ENCODE data around the gene CD226.
"Not testable (repeated sequence)": the region's sequence is repeated elsewhere in the genome, so short reads cannot be mapped to it uniquely, and the experiment has no call there.

CD226 gene

DNA sequence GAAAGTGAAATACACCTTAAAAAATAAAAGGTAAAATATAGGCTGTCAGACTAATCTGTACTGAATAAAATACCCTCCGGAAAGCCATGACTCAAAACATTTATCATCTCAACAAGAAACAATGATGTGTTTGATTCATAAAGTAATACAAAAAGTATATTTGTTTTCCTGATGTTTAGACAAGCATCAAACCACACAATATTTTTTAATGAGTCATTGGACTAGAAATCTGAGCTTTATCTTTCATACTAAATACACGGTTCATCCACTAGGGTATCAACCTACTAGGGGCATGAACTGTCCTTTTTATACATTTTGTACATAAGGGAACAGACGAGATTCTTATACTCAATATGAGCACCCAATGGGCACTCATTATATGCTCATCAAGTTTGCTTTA lies 31.3 kb downstream of the CD226 start:
- no peak for DNase-seq (ENCODE audit: extremely low read depth in 1 of 2, low read depth in 1 of 2)

DNA sequence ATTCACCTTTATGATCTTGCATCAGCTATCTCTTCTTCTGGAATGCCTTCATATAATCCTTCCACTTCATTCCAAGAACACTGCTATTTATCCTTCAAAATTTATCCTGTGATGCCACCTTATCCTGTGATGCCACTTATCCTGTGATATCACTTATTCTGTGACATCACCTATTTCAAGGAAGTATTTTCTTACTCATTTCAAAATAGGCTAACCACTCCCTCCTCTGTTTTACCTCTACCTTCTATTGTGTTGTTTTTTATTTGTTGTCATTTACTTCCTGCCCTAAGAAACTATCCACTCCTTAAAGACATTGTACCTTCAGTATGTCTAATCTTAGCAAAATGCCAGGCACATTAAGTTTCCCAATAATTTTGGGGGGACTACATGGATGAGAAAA lies 38.8 kb downstream of the CD226 start:
- DNase-seq (ENCODE audit: extremely low read depth in 1 of 2, low read depth in 1 of 2) = no peak

DNA sequence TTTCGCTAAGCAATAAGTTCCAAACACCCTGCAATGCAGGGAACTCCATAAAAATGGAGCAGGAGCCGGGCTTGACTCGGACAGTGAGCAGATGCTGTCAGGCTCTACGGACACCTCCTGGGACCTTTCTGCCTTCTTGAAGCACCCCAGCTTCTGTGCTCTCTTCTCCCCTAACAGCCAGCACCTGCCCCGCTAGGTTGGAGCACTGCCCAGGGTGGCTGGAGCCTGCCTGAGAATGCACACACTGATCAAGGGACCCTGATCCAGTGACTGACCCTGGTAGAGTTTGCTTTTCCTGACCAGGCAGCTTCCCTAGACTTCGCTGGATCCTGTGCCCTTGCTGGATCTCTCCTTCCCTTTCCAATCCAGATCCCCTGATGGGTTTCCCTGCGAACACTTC lies 40.9 kb downstream of the CD226 start:
- DNase-seq (ENCODE audit: extremely low read depth in 1 of 2, low read depth in 1 of 2) = no peak

DNA sequence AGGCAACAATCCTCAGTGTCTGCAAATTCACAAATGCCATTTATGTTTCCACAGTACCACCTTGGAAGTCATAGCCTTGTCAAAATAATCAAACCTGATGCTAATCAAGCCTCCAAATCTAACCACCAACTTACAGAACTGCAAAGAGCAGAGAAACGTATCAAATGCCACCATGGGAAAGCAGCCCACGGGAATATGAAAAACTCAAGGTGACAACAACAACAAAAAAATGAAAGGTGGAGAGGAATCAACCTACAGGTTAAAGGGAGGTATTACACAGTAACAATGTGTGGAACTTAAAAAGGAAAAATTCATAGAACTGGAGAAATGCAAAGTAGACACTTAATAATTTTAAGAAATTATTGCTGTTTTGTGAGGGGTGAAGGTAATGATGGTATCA lies 46.7 kb downstream of the CD226 start:
- DNase-seq (ENCODE audit: extremely low read depth in 1 of 2, low read depth in 1 of 2) = no peak

DNA sequence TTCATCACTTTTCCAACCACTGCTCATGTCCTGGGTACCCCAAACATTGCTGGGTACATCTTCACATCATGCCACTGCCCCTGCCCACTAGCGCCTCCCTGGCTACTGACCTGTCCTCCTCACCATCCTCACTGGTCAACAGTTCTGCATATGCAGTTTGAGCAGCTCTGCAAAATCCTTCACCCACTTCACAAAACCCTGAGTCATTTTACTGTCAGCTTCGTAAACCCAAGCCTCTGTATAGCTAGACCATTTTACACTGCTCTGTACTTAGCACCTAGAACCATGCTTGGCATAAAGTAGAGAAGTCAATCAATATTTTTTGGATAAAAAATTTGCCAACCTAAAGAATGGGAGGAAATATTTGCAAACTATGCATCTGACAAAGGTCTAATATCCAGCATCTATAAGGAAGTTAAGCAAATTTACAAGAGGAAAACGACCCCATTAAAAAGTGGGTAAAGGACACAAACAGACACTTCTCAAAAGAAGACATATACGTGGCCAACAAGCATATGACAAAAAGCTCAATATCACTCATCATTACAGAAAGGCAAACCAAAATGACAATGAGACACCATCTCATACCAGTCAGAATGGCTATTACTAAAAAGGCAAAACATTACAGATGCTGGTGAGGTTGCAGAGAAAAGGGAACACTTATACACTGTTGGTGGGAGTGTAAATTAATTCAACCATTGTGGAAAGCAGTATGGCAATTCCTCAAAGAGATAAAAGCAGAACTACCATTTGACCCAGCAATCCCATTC lies 48.3 kb downstream of the CD226 start:
- not testable (repeated sequence) for DNase-seq (ENCODE audit: extremely low read depth in 1 of 2, low read depth in 1 of 2)

DNA sequence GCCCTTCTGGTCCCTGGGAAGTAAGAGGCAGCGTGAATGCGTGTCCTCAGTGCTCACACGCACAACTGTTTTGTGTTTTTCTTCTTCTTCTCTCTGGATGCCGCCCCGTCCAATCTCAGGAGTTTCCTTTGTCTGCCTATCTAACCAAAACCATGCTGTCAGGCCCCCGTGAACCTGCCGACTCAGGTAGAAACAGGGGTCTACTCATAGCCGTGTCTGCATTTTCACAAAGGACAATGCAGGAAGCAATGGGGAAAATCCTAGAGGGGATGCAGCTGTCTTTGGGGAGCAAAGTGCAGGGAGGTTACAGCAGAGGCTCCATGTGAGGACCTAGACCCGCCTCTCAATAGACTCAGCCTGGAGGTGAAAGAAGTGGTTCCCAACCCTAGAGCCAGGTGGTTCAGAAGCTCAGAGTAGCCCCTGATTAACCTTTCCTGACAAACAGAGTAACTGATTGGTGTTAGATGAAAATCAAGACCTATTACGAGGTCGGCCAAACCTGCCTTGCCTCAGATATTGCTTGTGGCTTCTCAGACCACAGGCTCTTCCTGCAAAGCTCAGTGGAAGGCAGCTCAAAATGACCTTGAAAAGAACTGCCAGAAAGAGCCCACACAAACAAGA lies 49.3 kb downstream of the CD226 start:
- DNase-seq (ENCODE audit: extremely low read depth in 1 of 2, low read depth in 1 of 2) = no peak

DNA sequence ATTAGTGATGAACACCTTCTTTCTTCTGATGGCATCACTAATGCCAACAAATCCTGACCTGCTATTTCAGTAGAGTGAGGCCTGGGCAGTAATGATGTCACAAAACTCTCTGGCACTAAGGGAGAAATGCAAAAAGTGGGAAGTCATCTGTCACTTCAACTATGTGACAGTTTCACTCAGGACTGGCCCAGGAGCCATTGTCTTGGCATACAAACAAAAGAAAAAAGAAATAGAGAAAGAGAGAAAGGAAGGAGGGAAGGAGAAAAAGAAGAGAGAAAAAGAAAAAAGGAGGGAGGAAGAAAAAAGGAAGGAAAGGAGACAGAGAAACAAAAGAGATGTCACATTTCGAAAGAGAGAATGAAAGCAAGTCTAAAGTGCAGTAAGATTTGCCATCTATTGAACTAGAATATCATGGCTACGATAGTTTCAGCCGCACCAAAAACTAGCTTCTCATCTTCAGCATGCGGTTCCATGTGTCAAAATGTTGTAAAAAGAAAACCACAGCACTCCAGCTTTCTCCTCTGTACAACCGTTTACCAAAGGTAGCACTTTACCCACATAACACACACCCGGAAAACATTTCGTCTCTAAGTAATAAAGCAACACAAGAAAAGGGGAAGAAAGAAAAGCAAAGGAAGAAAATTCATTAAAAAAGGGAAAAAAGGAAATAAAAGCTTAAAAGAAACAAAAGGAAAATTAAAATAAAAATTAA lies 50.1 kb downstream of the CD226 start:
- no peak for DNase-seq (ENCODE audit: extremely low read depth in 1 of 2, low read depth in 1 of 2)

DNA sequence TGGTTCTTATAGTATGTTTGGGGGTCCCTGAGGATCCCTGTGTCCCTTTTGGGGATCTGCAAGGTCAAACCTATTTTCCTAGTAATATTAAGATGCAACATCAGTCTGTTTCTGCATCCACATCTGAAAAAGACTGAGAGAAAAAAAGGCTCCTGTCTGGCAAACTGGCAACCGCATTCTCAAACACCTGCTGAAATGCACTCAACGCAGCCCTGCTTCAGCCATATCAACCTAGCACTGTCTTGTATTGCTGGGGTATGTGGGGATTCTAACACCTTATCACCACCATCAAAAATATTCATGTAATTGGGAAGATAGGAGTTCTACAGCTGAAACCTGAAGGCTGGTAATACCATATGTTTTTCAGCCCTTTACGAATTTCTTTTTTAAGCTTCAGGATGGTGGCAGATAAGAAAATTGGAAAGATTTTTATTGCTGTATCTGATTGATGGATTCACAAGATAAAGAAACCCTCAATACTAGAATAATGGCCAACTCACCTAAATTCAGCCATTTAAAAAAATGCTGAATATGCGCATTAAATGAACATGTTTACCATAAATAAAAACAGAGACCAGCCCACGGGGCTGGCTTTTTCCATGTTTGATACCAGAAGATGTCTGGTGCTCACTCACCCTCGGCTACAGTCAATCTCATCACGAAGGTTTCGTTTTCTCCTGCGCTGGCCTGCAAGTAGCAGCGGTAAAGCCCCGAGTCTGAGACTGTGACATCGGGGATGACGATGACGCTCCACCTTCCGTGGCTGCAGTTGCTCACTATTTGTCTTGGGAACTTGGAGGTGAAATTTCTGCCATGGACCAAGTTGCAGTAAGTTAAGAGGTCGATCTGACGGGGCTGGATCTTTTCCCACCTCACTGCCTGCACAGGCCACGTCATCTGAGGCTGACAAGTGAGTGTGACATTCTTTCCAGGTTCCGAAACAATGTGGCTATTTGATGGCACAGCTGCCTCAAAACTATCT lies 52.3 kb downstream of the CD226 start:
- DNase-seq (ENCODE audit: extremely low read depth in 1 of 2, low read depth in 1 of 2) = no peak

DNA sequence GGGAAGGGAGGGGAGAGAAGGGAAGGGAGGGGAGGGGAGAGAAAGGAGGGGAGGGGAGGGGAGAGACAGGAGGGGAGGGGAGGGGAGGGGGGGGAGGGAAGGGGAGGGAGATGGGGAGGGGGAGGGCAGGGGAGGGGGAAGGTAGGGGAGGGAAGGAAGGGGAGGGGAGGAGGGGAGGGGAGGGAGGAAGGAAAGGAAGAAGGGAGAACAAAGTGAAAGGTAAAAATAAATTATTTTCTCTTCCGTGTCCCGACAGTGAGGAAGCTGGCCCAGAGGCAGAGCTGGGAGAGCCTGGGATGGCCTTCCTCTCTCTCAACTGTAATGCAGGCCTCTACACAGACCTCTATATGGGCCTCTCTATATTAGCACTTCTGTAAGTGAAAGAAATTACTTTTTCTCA lies 53.2 kb downstream of the CD226 start:
- DNase-seq (ENCODE audit: extremely low read depth in 1 of 2, low read depth in 1 of 2) = no peak

DNA sequence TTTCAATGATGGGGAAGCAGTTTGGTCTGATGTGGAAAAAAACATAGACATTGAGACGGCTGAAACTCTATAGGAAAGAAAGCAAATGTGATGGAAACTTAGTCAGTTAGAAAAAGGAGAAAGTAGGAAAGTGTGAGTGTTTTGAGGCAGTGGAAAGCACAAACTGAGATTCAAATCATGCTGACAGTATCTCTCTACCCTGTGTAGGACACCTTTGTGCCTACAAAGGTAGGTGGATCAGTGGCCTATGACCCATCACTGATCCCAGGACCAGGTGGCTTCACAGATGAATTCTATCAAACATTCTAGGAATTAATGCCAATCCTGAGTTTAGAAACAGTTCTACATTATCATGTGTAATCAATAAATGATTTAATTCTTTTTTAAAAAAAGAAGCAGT lies 57.1 kb downstream of the CD226 start:
- DNase-seq (ENCODE audit: extremely low read depth in 1 of 2, low read depth in 1 of 2) = no peak

DNA sequence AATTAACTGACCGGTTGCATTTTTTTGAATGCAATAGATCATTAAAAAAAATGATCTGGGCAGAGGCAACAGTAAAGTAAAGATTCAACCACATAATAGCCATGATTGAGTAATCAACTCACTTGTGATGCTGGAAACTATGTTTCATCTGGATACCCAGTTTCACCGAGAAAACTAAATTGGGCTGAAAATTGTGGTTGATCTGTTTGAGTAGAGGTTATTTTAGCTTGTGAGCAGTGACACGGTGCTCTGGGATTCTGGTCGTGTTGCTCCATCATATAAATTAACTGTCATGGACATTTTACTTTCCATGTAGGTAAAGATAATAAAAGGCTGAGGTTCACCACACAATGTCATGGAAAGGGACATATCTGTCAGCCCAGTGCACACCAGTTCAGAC lies 58.7 kb downstream of the CD226 start:
- DNase-seq (ENCODE audit: extremely low read depth in 1 of 2, low read depth in 1 of 2) = no peak

DNA sequence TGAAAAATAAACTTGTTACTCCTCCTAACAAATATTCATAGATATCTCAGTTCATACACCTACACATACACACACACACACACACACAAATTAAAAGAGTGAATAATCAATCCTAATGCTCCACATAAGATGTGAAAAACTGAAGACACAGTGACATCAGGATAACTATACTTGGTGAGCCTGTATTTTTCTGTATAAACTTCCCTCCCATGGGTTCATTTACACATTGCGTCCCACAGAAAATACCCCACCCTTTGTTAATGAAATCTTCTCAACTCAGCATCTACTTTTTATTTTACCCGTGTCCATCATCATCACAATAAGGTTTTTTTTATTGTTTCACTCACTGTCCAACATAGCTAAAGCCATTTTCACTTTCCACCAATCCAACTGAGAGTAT lies 60.4 kb downstream of the CD226 start:
- no peak for DNase-seq (ENCODE audit: extremely low read depth in 1 of 2, low read depth in 1 of 2)

DNA sequence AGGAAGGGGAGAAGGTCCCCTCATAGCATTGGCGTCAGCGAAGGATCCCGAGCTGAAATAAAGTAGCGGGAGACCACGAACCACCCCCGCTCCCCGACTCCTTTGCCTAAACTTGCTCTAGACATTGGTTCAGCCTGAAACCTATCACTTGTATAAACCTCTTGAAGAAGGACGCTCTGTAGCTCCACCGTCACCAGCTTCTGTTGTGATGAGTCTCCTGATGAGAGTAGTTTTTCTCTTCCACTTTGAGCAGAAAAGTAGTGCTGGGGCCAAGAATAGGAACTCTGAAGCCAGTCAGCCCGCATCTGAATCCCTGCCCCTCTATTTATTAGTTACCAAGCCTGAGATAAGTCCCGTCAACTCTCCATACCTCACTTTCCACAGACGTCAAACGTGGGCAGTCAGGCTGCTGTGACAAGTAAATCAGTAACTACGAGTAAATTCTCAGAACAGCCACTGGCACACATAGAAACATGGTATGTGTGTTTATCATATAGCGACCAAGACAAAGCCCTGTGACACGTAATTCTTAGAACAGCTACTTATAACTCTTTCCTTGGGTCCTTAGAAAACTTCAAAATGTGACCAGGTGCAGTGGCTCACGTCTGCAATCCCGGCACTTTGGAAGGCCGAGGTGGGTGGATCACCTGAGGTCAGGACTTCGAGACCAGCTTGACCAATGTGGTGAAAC lies 61.7 kb downstream of the CD226 start:
- DNase-seq (ENCODE audit: extremely low read depth in 1 of 2, low read depth in 1 of 2) = peak in 1 of 2 donors; percentile 73

DNA sequence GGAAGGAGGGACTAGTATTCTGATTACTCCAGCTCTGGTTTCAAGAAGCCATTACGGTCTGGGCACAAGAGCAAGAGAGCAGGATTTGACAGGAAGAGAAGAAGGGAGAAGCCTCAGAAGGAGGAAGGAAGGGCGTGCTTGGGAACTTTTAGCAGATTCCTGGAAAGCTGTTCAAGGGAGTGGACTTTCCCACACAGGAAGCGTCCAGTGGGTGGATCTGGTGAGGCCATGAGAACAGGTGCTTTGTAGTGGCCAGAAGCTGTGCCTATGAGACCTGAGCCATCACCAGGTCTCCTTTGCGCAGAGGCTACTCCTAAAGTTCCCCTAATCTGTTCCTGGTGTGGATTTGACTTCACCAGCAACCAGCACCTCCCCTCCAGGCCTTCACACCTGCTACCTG lies 62.3 kb downstream of the CD226 start:
- DNase-seq (ENCODE audit: extremely low read depth in 1 of 2, low read depth in 1 of 2) = no peak

DNA sequence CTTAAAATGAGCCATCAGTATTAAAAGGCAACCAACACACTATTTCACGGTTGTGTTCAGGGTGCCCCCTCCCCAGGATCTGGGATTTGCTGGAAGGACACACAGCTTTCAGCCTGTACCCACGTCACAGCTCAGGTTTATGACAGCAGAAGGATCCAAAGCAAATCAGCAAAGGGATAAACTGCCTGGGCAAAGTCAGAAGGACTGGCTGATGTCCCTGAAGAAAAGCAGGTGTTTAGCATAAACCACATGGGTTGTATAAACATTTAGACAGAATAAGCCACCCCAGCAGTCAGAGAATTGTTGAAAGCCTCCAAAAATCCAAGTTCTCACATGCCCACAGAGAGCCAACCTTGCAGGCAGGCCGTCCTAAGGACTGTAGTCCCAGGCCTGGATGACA lies 63.9 kb downstream of the CD226 start:
- DNase-seq (ENCODE audit: extremely low read depth in 1 of 2, low read depth in 1 of 2) = no peak

DNA sequence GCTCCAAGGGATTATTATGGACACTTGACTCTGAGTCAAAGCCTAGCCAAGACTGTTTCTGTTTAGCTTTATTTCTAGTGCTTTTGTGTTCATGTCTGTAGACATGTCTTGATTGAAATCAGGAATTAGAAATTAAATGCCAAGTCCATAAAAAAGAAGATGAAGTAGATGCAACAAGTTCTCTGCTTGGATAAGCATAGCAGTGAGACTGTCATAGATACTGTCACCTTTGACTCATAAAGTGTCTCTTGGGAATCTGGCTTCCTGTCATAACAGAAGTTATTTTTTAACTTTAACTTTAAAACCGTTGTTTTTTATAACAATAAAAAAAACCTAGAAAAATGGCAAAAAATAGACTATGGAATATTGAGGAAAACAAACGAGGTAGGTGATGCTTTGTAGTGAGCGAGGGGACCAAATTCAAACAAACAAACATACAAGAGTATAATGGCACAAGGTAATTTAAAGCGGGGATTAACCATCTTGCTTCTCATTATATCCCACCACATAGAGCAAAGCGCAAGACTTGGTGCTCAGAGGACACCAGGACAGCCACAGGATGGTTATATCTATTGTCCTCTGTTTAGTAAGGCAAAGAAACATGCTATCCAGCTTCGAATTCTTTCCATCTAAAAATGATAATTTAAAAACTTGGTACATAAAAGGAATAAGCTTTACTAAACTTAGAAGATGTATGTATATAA lies 64.6 kb downstream of the CD226 start:
- DNase-seq (ENCODE audit: extremely low read depth in 1 of 2, low read depth in 1 of 2) = no peak

DNA sequence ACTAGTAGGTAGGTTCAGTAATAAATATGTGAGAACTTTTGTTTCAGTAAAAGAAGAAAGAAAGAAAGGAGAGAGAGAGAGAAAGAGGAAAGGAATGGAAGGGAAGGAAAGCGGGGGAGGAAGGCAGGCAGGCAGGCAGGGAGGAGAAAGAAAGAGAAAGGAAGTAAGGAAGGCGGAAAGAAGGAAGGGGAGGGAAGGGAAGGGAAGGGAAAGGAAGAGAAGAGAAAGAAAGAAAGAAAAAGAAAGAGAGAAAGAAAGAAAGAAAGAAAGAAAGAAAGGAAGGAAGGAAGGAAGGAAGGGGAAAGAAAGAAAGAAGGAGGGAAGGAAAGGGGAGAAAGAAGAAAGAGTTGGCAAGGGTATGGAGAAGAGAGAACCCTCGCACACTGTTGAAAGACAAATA lies 67.6 kb downstream of the CD226 start:
- no peak for DNase-seq (ENCODE audit: extremely low read depth in 1 of 2, low read depth in 1 of 2)

DNA sequence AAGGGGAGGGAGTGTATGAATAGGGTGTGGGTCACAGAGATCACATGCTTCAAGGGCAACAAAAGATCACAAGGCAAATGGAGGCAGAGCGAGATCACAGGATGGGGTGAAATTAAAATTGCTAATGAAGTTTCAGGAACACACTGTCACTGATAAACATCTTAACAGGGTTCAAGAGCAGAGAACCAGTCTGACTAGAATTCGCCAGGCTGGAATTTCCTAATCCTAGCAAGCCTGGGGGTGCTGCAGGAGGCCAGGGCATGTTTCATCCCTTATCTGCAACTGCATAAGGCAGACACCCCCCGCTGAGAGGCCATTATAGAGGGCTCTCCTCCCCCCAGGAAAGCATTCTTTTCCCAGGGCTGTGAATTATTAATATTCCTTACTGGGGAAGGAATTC lies 68.6 kb downstream of the CD226 start:
- DNase-seq (ENCODE audit: extremely low read depth in 1 of 2, low read depth in 1 of 2) = not testable (repeated sequence)

DNA sequence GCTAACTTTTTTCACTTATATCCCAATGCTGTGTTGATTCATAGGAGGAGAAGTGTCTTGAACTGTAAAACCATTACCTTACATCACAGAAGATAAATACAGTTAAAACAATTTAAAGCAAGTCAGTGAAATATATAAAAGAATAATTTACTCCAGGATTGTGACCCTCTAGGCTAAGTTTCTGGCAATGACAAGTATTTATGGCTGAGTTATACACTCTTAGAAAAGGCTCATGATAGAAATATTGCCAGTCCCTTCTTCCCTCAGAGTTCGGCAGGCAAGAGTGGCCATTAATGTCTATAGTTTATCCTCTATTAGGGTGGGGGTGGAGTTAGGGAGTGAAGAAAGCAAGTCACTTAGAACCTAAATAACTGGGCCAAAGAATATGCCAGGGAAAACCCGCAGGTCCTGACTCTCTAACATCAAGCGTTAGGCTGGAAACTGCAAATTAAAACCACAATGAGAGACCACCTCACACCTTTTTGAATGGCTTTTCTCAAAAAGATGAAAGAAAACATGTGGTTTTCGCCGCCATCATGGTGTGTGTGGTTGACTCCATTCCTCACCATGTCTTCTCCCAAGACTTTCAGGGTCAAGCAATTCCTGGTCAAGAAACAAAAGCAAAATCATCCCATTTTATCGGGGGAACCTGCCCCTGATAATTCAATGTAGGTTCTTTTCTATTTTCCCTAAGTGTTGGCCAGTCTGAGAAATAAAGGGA lies 69.3 kb downstream of the CD226 start:
- no peak for DNase-seq (ENCODE audit: extremely low read depth in 1 of 2, low read depth in 1 of 2)

Data from stimulated activated CD8-positive, alpha-beta memory T cell treated with anti-CD3 and anti-CD28 coated beads, Interleukin-7, amount 100 ng/mL, for 48 hours (primary cell).